IPS-20b (cell line): ENCODE measurements around the gene OMP.

Experiments
- H3K27ac ChIP-seq: one replicate; pipeline ENCODE4 v1.5.1; 2013; ENCODE audit warnings: low read length
- H3K27me3 ChIP-seq: 2 replicates; pipeline ENCODE4 v1.6.1; 2013; ENCODE audit warnings: mild to moderate bottlenecking, low read length, inconsistent platforms; ENCODE audit not compliant: insufficient read depth
- H3K36me3 ChIP-seq: 2 replicates; pipeline ENCODE4 v1.6.1; 2013; ENCODE audit warnings: low read depth, mild to moderate bottlenecking, inconsistent platforms, low read length, moderate library complexity; ENCODE audit not compliant: insufficient read depth
- H3K4me1 ChIP-seq: 2 replicates; pipeline ENCODE4 v1.6.1; 2013; ENCODE audit warnings: mild to moderate bottlenecking, control low read depth, inconsistent platforms, low read length, moderate library complexity; ENCODE audit not compliant: insufficient read depth
- H3K4me3 ChIP-seq: 2 replicates; pipeline ENCODE4 v1.5.1; 2013; ENCODE audit warnings: mild to moderate bottlenecking, low read length, inconsistent platforms
- H3K9ac ChIP-seq: 2 replicates; pipeline ENCODE4 v1.6.1; 2013; ENCODE audit warnings: low read depth, mild to moderate bottlenecking, inconsistent platforms, low read length, moderate library complexity
- H3K9me3 ChIP-seq: 2 replicates; pipeline ENCODE4 v1.6.1; 2013; ENCODE audit warnings: mild to moderate bottlenecking, low read depth, low read length, inconsistent platforms; ENCODE audit not compliant: insufficient read depth

OMP gene

GRCh38 chr11:77121876-77122575 is 19.4 kb downstream of the OMP start:
- no peak overlapping the region for H3K4me3 ChIP-seq
- H3K27me3 ChIP-seq = no peaks in the 10 kb centered on the region
- H3K9ac ChIP-seq = no peak overlapping the region
- no peaks in the 10 kb centered on the region for H3K4me1 ChIP-seq
- H3K27ac ChIP-seq = no peak overlapping the region
- no peaks in the 10 kb centered on the region for H3K9me3 ChIP-seq
- 0 out of 2 replicates have a peak, but pooled peaks cover 6% of the 10 kb centered on the region for H3K36me3 ChIP-seq

GRCh38 chr11:77122576-77123212 is 20.1 kb downstream of the OMP start:
- Histone ChIP-seq H3K27ac (no peak overlapping the region), H3K4me1 (peaks cover 2% of the 10 kb centered on the region; the same call in 1 of the 2 replicates), H3K4me3 (no peak overlapping the region)

GRCh38 chr11:77123591-77123990 is 21.0 kb downstream of the OMP start:
- H3K4me3 ChIP-seq = no peak overlapping the region
- H3K9ac ChIP-seq = no peak overlapping the region
- 0 out of 2 replicates have a peak, but pooled peaks cover 6% of the 10 kb centered on the region for H3K36me3 ChIP-seq
- peaks cover 4% of the 10 kb centered on the region; the same call in 1 of the 2 replicates for H3K4me1 ChIP-seq
- no peaks in the 10 kb centered on the region for H3K9me3 ChIP-seq
- no peak overlapping the region for H3K27ac ChIP-seq
- H3K27me3 ChIP-seq = no peaks in the 10 kb centered on the region; the same call in 1 of the 2 replicates

More at GRCh38 chr11:77122576-77123212, 20.1 kb downstream of the OMP start:
- Histone ChIP-seq H3K9ac (no peak overlapping the region), H3K36me3 (0 out of 2 replicates have a peak, but pooled peaks cover 6% of the 10 kb centered on the region), H3K27me3 (no peaks in the 10 kb centered on the region), H3K9me3 (no peaks in the 10 kb centered on the region)

GRCh38 chr11:77124041-77124440 is 21.4 kb downstream of the OMP start:
- Histone ChIP-seq H3K27me3 (no peaks in the 10 kb centered on the region; the same call in 1 of the 2 replicates), H3K4me3 (no peak overlapping the region), H3K4me1 (peaks cover 4% of the 10 kb centered on the region; the same call in 1 of the 2 replicates), H3K9ac (no peak overlapping the region; the same call in 1 of the 2 replicates), H3K36me3 (0 out of 2 replicates have a peak, but pooled peaks cover 6% of the 10 kb centered on the region), H3K9me3 (no peaks in the 10 kb centered on the region), H3K27ac (no peak overlapping the region)

GRCh38 chr11:77124488-77124887 is 21.8 kb downstream of the OMP start:
- Histone ChIP-seq H3K9me3 (no peaks in the 10 kb centered on the region), H3K4me3 (no peak overlapping the region), H3K9ac (no peak overlapping the region), H3K27ac (no peak overlapping the region), H3K4me1 (peaks cover 4% of the 10 kb centered on the region; the same call in 1 of the 2 replicates), H3K36me3 (0 out of 2 replicates have a peak, but pooled peaks cover 6% of the 10 kb centered on the region), H3K27me3 (no peaks in the 10 kb centered on the region; the same call in 1 of the 2 replicates)

- H3K27me3 ChIP-seq = no peaks in the 10 kb centered on the region; the same call in 1 of the 2 replicates
- H3K9ac ChIP-seq = no peak overlapping the region
- peaks cover 4% of the 10 kb centered on the region; the same call in 1 of the 2 replicates for H3K4me1 ChIP-seq
- H3K27ac ChIP-seq = no peak overlapping the region
- no peaks in the 10 kb centered on the region for H3K9me3 ChIP-seq
- 0 out of 2 replicates have a peak, but pooled peaks cover 6% of the 10 kb centered on the region for H3K36me3 ChIP-seq
- no peak overlapping the region for H3K4me3 ChIP-seq
Observed at GRCh38 chr11:77125191-77125590, 22.6 kb downstream of the OMP start.

- Histone ChIP-seq H3K36me3 (0 out of 2 replicates have a peak, but pooled peaks cover 6% of the 10 kb centered on the region), H3K27me3 (no peaks in the 10 kb centered on the region; the same call in 1 of the 2 replicates), H3K27ac (no peak overlapping the region), H3K4me3 (no peak overlapping the region), H3K4me1 (peaks cover 4% of the 10 kb centered on the region; the same call in 1 of the 2 replicates), H3K9ac (no peak overlapping the region), H3K9me3 (no peaks in the 10 kb centered on the region)
Observed at GRCh38 chr11:77125695-77126094, 23.1 kb downstream of the OMP start.

GRCh38 chr11:77126156-77126775 is 23.6 kb downstream of the OMP start:
- peaks cover 4% of the 10 kb centered on the region; the same call in 1 of the 2 replicates for H3K4me1 ChIP-seq
- no peak overlapping the region for H3K9ac ChIP-seq
- peak overlapping the region; percentile 65; the same call in 1 of the 2 replicates for H3K4me3 ChIP-seq

GRCh38 chr11:77126861-77127234 is 24.2 kb downstream of the OMP start:
- no peaks in the 10 kb centered on the region; the same call in 1 of the 2 replicates for H3K27me3 ChIP-seq
- no peaks in the 10 kb centered on the region for H3K9me3 ChIP-seq
- no peak overlapping the region for H3K9ac ChIP-seq
- H3K27ac ChIP-seq = no peak overlapping the region
- 0 out of 2 replicates have a peak, but pooled peaks cover 6% of the 10 kb centered on the region for H3K36me3 ChIP-seq
- H3K4me3 ChIP-seq = peak overlapping the region; percentile 65
- H3K4me1 ChIP-seq = peaks cover 4% of the 10 kb centered on the region; the same call in 1 of the 2 replicates

More at GRCh38 chr11:77126156-77126775, 23.6 kb downstream of the OMP start:
- H3K27me3 ChIP-seq = no peaks in the 10 kb centered on the region; the same call in 1 of the 2 replicates
- H3K36me3 ChIP-seq = 0 out of 2 replicates have a peak, but pooled peaks cover 6% of the 10 kb centered on the region
- no peak overlapping the region for H3K27ac ChIP-seq
- H3K9me3 ChIP-seq = no peaks in the 10 kb centered on the region

- no peaks in the 10 kb centered on the region for H3K9me3 ChIP-seq
- H3K4me3 ChIP-seq = peak overlapping the region; percentile 65
- H3K36me3 ChIP-seq = 0 out of 2 replicates have a peak, but pooled peaks cover 6% of the 10 kb centered on the region
- peak overlapping the region; percentile 40; the same call in 1 of the 2 replicates for H3K9ac ChIP-seq
- H3K4me1 ChIP-seq = peaks cover 4% of the 10 kb centered on the region; the same call in 1 of the 2 replicates
- H3K27me3 ChIP-seq = no peaks in the 10 kb centered on the region; the same call in 1 of the 2 replicates
- H3K27ac ChIP-seq = no peak overlapping the region
Observed at GRCh38 chr11:77127235-77127911, 24.7 kb downstream of the OMP start.
